HG03039 (cell line): ENCODE results near the gene PLEKHM3.

Experiments used
- ATAC-seq: cut with Tn5 transposase; IDR thresholded peaks from one replicate; pipeline ENCODE4 v1.9.1; 2021; ENCODE audit warnings: mild to moderate bottlenecking, moderate library complexity; ENCODE audit not compliant: unreplicated experiment

PLEKHM3 gene

DNA sequence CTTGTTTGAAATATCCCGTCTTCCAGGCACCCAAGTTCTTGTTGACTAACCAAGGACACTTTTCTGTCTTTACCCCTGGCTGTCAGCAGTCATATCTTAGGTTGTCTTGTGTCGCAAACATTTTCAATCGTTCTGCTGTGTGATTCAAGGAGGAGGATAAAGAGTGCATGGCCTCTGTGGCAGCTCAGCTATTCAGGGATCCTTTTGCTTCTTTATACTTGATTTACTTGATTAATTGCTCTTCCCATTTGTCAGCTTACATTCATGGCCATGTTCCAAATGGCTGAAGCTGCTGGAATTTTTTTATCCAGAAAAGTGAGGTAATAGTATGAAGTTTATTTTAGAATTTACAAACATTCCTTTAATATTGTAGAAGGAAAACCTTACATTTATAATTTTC lies 158.3 kb downstream of the PLEKHM3 start:
- ATAC-seq, result no peak

DNA sequence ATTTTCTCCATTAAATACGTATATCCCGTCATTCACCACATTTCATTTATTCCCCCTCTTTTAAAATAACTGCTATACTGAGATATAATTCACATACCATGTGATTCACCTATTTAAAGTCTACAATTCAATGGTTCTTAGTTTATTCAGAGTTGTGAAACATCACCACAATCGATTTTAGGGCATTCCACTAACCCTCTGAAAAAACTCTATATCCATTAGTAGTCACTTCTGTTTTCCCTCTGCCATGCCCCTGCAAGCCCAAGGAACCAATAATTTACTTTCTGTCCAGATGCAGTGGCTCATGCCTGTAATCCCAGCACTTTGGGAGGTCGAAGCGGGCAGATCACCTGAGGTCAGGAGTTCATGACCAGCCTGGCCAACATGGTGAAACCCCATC lies 160.1 kb downstream of the PLEKHM3 start:
- no peak for ATAC-seq

DNA sequence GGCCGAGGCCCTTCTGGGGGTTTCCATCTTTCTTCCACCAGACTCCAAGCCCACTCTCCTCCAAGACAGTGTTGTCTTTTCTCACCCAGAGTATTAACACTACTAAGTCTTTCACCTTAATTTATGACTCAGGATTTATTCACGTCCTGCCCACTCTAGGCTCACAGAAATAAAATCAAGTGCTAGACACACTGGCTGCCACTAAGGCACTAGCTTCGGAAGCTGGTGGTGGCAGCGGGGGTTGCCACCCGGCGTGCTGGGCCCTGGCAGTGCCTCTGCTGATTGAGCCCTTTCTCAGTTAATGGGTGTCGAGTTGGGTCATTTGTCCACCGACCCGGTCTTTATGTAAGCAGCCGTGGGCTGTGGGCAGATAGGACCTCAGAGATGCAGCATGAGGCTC lies 162.0 kb downstream of the PLEKHM3 start:
- no peak for ATAC-seq

DNA sequence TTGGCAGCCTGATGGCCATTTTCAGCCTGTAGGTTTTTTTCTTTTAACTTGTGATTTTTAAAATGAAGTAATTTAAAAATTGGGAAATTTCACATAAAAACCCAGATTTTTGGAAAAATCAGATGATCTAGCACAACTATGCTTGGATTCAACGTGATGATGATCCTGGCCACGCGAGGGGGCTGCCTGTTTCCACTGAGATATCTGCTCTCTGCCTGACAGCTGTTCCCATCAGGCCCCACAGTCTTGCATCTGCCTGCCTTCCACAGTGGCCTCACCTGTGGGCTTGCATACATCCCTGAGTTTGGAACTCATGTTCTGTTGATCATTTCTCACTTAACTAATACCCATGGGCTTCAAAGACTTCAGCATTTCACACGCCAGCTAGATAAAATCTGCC lies 163.5 kb downstream of the PLEKHM3 start:
- no peak for ATAC-seq

DNA sequence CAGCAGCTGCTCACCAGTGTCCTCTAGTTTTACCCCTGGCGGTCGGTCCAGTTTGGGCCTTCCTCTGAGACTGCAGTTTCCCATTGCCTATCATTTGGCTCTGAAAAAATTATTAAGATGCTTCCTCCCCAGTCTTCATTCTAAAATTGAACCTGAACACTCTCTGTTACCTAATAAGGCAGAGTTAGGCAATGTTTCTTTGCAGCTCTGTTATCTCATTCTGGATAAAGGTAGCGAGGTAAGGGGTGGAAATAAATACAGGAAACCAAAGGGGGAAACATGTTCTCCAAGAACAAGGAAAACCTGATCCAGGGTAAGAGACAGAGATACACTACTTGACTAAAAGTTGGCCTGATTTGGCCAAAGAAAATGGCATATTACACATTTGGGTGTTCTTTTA lies 164.6 kb downstream of the PLEKHM3 start:
- ATAC-seq, result no peak

DNA sequence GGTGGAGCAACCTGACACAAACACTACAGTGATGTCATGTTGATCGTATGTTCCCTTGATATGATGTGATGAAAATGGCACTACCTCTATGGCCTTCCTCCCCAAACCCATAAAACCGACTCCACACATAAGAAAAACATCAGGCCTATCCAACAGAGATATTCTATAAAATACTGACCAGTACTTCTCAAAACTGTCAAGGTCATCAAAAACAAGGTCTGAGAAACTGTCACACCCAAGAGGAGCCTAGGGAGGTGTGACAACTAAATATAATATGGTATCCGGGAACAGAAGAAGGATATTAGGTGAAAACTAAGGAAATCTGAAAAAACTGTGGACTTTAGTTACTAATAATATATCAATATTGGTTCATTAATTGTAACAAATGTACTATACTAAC lies 169.7 kb downstream of the PLEKHM3 start:
- no peak for ATAC-seq

DNA sequence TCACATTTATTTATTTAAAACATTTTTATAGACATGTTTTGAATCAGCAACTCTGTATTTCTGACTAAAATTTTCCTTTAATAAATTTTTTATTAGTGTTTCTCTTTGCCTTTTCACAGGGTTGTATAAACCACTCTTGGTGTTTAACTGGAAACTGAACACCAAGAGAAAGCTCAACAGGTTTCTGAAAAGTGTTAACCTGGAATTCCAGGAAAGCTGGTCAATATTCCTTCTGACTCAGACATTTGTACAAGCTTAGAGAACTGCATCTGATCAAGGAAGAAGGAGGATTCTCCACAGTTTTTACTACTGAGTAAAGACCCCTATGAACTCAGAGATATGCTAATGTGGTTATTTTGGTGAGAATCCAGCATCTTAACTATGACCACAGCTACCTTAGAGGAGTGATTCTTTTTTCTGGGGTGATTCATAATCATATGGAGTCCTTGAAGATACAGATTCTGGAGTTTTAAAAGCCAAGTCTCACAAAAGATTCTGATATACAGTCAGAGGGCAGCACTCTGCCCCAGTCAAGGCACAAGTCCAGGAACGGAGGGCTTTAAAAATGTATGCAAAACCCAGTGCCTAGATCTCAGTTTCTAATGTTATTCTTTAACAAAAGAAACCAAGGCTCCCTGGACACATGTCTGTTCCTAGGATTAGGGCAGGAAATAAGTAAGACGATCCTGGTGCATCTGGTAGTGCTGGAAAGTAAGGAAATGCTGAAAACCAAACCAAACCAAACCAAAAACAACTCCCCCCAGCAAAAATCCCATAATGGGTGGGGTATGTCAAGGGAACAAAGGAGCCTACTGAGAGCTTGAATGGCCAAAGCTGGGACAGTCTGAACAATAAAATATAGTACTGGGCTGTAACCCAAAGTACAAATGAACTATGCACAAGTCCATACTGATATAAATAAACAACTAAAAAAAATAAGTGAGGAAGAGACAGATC lies 170.6 kb downstream of the PLEKHM3 start:
- ATAC-seq, result no peak

DNA sequence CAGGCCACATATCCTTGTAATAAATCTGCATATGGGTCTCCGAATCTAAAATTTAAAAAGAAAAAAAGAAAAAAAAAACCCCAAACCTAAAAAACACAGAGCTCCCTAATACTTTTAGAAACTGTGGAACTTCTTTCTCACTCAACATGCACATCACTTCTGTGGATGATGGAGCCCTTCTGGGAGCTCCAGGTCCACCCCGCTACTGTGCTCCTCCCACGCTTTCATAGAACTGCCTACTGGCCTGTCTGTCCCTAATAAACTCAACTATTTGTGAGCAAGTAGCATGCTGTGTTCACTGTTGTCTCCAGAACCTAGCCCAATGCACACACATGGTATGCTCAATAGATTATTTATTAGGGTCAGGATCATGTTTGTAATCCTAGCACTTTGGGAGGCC lies 172.5 kb downstream of the PLEKHM3 start:
- ATAC-seq, result no peak

DNA sequence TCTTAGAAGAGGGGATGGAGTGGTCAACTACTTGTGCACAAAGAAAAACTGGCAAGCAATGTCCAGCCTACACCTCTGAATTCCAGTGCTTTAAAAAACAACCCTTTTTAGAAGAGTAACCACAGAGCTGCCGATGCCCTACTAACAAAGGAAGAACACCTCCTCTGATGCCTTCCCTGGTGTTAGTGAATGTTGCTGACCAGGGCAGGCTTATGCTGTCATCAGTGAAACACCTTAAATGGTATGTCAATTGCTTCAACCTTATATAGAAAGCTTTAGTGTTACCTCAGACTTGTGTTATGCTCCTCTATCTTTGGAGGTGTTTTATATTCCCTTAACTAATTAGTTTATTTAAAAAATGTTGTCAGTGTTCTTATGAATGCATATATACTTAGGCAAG lies 175.9 kb downstream of the PLEKHM3 start:
- no peak for ATAC-seq

DNA sequence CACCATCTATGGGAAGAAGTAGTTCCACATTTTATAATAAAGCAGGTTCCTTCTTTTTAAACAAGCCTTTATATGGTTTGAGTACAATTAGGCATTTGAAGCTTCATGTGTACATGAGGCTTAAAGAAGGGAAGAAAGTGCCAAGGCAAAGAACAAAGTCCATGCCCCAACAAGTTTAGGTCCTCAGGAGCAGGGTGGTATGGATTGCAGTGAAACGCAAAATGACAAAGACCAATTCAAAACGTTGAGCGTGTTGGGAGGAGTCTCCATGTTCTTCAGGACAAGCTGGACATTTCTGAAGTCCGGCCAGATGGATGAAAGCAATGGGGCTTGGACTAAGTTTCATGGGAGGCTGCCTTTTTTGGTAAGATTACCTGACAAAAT lies 176.8 kb downstream of the PLEKHM3 start:
- no peak for ATAC-seq

DNA sequence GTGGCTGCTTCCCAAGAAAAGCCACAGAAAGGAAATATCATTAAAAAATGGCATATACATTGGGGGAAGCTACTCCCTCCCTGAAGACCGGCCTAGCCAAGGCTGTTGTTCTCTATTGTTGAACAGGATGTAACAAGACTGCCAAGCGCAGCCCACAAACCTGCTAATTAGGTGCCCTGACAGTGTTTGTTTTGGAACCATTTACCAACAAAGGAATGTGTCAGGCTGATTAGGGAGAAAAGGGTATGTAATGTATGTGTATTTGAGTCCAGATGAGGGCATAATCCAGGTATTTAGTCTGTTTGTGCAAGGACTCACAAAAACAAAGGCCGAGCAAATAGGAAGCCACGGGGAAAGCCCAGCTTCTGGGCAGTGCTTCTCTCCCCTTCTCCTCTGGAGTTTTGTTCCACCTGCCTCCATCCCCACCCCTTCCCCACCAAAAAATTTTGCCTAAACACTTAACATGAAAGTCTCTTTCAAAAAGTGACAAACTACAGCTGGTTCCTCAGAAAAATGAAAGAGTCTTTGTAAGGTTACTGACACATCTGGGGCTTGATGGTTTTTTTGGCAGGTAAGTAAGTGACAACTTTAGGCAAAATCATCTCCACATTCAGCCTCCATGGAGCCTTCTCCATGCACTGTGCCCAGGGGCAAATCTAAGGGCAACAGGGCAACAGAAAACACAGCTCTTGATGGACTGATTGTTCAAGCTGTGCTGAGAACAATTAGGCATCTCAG lies 177.4 kb downstream of the PLEKHM3 start:
- no peak for ATAC-seq

DNA sequence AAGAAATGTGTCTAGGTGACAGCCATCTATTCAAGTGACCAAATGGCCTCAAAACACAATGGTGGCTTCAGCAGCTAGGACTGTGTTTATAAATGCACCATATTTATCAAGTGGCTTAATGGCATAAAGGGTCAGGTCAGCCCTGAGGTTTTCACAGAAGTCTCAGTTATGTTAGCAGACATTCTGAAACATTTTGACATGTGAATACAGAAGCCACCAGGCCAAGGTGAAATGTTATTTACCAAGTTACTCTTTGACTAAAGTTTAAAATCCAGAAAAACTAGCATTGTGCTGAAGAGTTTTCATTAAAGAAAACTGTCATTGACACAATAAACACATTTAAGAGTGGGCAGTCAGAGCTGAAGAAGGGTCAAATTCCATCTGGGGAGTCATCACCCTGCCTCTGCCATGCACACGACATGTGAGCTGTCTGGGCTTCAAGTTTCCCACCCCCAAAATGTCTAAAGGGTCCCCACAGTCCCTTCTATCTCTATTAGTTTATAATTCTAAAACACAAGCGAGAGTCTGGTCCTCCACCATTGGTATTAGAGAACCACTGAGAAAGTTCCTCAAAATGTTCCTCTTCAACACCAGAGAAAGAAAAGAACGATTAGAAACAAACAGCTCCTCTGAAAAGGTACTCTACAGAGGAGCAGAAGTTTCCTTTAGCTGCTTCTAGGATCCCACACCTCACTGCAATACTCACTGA lies 178.1 kb downstream of the PLEKHM3 start:
- no peak for ATAC-seq

DNA sequence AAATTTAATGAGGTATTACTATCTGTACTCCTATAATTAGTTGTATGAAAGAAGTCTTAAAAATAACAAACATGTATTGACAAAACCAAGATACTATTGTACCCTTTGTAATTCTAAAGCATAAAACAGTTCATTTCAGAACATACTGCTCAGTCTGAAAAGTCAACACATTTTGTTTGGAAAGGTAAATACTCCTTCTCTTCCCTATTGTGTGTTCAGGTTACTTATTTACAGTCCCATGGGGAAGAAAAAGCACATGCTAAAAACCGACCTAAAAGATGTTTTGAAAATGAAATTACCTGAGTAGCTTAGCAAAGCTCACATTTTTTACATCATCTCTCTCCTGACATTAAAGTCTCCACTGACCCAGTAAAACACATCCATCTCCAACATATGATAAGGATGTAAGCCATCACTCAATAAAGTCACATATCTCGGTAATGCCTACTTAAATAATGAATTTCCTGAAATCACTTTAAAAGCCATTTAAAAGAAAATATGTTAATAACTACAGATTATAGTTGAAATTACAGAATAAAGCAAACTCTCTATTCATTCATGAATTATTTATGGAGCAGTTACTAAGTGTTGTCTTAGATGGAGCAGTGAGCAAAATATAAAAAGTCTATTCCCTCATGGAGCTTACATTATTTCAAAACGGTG lies 180.0 kb downstream of the PLEKHM3 start:
- no peak for ATAC-seq

DNA sequence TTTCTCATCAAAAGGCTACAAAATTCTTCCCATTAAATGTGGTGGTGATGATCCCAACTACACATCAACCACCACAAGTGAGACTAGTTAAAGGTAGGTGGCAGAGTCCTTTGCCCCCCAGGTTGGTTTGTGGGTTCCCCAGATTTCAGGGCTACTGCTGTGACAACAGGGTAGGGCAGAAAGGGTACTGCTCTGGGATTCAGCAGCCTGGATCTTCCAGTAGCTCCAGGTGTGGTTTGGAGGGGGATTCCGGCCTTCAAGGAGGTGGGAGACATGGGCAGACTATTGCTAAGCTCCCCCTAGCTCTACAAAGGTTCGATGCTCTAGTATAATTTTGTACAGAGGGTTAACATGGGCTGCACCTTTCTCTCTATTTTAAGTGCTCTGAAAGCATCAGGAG lies 180.7 kb downstream of the PLEKHM3 start:
- no peak for ATAC-seq

DNA sequence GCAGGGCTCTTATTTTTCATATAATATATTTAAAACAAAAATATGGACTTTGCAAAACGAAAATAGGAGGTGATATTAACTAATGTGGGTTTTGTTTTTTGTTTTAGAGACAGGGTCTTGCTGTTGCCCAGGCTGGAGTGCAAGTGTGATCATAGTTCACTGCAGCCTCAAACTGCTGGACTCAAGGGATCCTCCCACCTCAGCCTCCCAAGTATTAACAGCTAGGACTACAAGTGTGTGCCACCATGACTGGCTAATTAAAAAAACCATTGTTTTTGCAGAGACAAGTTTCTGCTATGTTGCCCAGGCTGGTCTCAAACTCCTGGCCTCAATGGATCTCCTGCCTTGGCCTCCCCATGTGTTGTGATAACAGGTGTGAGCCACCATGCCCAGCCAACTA lies 185.2 kb downstream of the PLEKHM3 start:
- ATAC-seq, result no peak

DNA sequence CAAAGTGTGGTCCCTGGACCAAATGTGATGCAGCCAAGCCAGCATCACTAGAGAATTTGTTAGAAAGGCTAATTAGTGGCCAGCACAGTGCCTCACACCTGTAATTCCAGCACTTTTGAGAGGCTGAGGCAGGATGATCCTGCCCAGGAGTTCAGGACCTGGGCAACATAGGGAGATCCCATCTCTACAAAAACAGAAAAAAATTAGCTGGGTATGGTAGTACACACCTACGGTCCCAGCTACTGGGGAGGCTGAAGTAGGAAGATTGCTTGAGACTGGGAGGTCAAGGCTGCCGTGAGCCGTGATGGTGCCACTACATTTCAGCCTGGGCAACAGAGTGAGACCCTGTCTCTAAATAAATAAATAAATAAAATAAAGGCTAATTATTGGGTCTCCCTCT lies 185.8 kb downstream of the PLEKHM3 start:
- ATAC-seq, result no peak

DNA sequence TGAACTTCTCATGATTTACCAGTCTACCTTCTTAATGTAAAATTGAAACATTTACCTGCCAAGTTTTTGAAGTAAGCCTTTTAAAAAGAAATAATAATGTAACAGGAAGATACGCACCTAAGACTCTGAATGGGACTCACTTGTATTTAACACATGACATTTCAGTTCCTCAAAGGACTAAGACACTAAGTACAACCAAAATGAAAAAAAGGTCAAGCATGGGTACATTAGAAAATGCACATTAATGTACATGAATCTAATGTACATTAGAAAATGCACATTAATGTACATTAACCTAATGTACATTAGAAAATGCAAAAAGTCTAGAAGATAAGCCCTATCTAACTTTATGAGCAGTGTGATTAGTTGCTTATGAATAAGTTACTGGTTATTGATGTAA lies 186.3 kb downstream of the PLEKHM3 start:
- no peak for ATAC-seq

DNA sequence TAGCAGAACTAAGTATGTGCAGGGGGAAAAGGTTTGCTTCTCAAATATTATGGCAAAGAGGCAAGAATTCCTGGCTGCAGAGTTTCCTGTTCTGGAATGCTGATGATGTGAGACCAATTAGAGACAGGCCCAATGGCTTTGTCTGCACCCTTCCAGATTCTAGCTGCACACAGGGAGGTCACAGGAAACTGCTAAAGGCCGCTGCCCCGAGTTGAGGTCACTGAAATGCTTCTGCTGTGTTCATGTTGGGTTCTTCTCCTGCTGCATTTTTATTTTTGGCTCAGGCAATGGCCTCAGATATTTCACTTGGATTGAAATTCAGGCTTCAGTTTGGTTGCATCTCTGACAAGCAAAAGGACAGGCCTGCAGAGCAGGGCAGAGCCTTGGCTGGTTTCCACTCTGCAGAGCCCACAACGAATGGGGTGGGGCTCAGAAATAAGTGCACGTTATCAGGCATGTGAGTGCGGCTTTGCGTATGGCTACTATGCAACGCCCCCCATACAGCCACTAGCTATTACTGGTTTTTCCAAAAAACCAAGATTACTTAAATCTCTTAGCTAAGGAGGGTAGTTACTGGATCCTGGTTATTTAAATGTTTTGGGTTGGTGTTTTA lies 188.7 kb downstream of the PLEKHM3 start:
- ATAC-seq, result no peak

DNA sequence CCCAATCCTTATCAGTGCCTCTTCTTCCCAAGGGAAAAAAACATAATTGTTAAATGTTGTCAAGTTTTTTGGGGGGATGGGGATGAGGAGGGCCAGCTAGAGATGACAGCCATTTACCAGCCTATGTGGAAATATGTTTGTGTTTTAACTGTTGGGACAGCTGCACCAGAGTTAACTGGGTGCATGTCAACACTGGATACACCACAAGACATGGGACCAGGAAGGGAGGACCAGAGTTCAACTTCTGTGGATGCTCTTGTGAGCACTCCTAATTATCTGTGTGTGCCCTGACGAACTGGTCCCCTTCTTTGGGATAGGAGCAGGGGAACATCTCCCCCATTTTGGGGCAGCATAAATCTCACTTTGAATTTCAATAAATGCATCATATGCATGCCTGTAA lies 189.5 kb downstream of the PLEKHM3 start:
- no peak for ATAC-seq

DNA sequence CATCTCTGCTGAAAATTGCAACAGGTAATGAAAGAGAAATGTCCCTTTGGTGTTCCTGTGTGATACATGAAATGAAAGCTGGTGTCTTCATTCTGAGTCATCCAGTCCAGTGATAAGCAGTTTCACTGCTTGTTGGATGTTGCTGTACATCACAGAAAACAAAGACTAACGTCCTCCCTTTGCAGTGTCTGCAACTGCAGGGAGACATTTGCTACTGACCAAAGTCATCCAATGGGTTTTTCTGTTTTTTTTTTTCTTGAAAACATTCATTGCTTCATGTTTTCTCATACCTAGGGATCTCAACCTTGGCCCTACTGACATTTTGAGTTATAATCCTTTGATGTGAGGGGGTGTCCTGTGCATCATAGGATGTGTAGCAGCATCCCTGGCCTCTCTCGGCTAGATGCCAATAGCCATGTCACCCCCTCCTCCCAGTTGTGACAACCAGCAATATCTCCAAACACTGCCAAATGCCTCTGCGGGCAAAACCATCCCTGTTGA lies 192.0 kb downstream of the PLEKHM3 start:
- ATAC-seq, result peak; percentile 93
